ENCODE data around the gene BUD23.

Gene BUD23

GRCh38 chr7:73735528-73735905 lies 52.1 kb downstream of the BUD23 start:
- TF ChIP-seq CTCF (IDR thresholded peaks at IDR 0.05; ENCODE audit: low read depth, low read length) (no peak), MYC (IDR thresholded peaks at IDR 0.05; ENCODE audit: low read depth, low read length) (no peak), MAX (IDR thresholded peaks at IDR 0.05; ENCODE audit: low read depth, low read length) (no peak), POLR2A (IDR thresholded peaks at IDR 0.05; ENCODE audit: extremely low read depth, insufficient read length) (no peak)
- no peak overlapping the region for H3K4me3 ChIP-seq (ENCODE audit: low read depth, low read length)
- DNase-seq (ENCODE audit: low read depth): no peak

GRCh38 chr7:73736885-73737284 lies 53.5 kb downstream of the BUD23 start:
- TF ChIP-seq MYC (IDR thresholded peaks at IDR 0.05; ENCODE audit: low read depth, low read length) (no peak), POLR2A (IDR thresholded peaks at IDR 0.05; ENCODE audit: extremely low read depth, insufficient read length) (no peak), CTCF (IDR thresholded peaks at IDR 0.05; ENCODE audit: low read depth, low read length) (no peak), MAX (IDR thresholded peaks at IDR 0.05; ENCODE audit: low read depth, low read length) (no peak)
- H3K4me3 ChIP-seq (ENCODE audit: low read depth, low read length): no peak overlapping the region
- no peak for DNase-seq (ENCODE audit: low read depth)

- DNase-seq (ENCODE audit: low read depth): no peak
- no peak for TF ChIP-seq MYC (IDR thresholded peaks at IDR 0.05; ENCODE audit: low read depth, low read length)
- no peak for TF ChIP-seq POLR2A (IDR thresholded peaks at IDR 0.05; ENCODE audit: extremely low read depth, insufficient read length)
- no peak for TF ChIP-seq MAX (IDR thresholded peaks at IDR 0.05; ENCODE audit: low read depth, low read length)
- TF ChIP-seq CTCF (IDR thresholded peaks at IDR 0.05; ENCODE audit: low read depth, low read length): no peak
These were observed 54.3 kb downstream of the BUD23 start for GRCh38 chr7:73737491-73738219.

GRCh38 chr7:73738220-73738611 lies 54.8 kb downstream of the BUD23 start:
- H3K4me3 ChIP-seq (ENCODE audit: low read depth, low read length): peak overlapping the region; percentile 76
- no peak for TF ChIP-seq CTCF (IDR thresholded peaks at IDR 0.05; ENCODE audit: low read depth, low read length)
- 0 out of 2 replicates have a peak, but pooled peaks have one; percentile 4 for TF ChIP-seq MYC (IDR thresholded peaks at IDR 0.05; ENCODE audit: low read depth, low read length)
- DNase-seq (ENCODE audit: low read depth): peak; percentile 80

More at GRCh38 chr7:73737491-73738219, 54.3 kb downstream of the BUD23 start:
- H3K4me3 ChIP-seq (ENCODE audit: low read depth, low read length): peak overlapping the region; percentile 76

GRCh38 chr7:73738612-73739386 lies 55.4 kb downstream of the BUD23 start, which contains the start of gene ABHD11:
ABHD11 (minus strand) TSS chr7:73738802; CDS start chr7:73738770, 32 bp downstream.
- H3K4me3 ChIP-seq (ENCODE audit: low read depth, low read length): peak within 1 kb of the TSS; percentile 76
- peak; percentile 98 for DNase-seq (ENCODE audit: low read depth)
- peak; percentile 42; the same call in 1 of the 2 replicates for TF ChIP-seq MYC (IDR thresholded peaks at IDR 0.05; ENCODE audit: low read depth, low read length)
- TF ChIP-seq MAX (IDR thresholded peaks at IDR 0.05; ENCODE audit: low read depth, low read length): peak; percentile 73
- TF ChIP-seq CTCF (IDR thresholded peaks at IDR 0.05; ENCODE audit: low read depth, low read length): no peak
- peak; percentile 94 for TF ChIP-seq POLR2A (IDR thresholded peaks at IDR 0.05; ENCODE audit: extremely low read depth, insufficient read length)

All from NB4 (cell line).